HepG2 (cell line): Measurements from ENCODE around the gene TEX19. TPM values are rescaled to one million over a fixed set of nuclear protein-coding genes. Genes with fewer than 3 reads are reported as not detected.
A peak's percentile ranks its signal among the peaks of the same experiment; 100 is the strongest.

Experiments used
- EEA1 ChIP-seq: sonication (generic); formaldehyde crosslinking; IDR thresholded peaks from 2 replicates; pipeline ENCODE4 v1.5.1; 2020; ENCODE audit warnings: mild to moderate bottlenecking, missing genetic modification reagents, borderline replicate concordance
- IRX3 ChIP-seq: sonication (generic); formaldehyde crosslinking; IDR thresholded peaks from 2 replicates; pipeline ENCODE4 v1.8.1; 2023; ENCODE audit warnings: mild to moderate bottlenecking, low read depth, missing genetic modification reagents, borderline replicate concordance
- MTF2 ChIP-seq: sonication (generic); formaldehyde crosslinking; IDR thresholded peaks from 2 replicates; pipeline ENCODE4 v1.5.0; 2020; ENCODE audit warnings: missing genetic modification reagents, borderline replicate concordance
- NONO ChIP-seq, 2 experiments: fragments of 450-650 bp in 1 of 2; sonication (generic) in 1 of 2; formaldehyde crosslinking in 1 of 2; IDR thresholded peaks in 1 of 2; conservative IDR thresholded peaks in 1 of 2; 2 replicates each; pipeline versions ENCODE4 v1.6.1 to v1.8.0; 2017 to 2022; ENCODE audit warnings: mild to moderate bottlenecking in 1 of 2, missing genetic modification reagents in 1 of 2, moderate library complexity in 1 of 2
- SOX6 ChIP-seq, 2 experiments: fragments of 450-650 bp in 1 of 2; sonication (generic) in 1 of 2; formaldehyde crosslinking in 1 of 2; IDR thresholded peaks; 2 replicates each; pipeline versions ENCODE4 v1.4.0 to v1.6.1; 2017 to 2020; ENCODE audit warnings: antibody characterized with exemption in 1 of 2, mild to moderate bottlenecking in 1 of 2, missing genetic modification reagents in 1 of 2
- STAT6 ChIP-seq: sonication (generic); formaldehyde crosslinking; IDR thresholded peaks from 2 replicates; pipeline ENCODE4 v1.4.0; 2020; ENCODE audit warnings: missing genetic modification reagents, mild to moderate bottlenecking, borderline replicate concordance
- ZBTB49 ChIP-seq: sonication (generic); formaldehyde crosslinking; IDR thresholded peaks from 2 replicates; pipeline ENCODE4 v1.4.0; 2020; ENCODE audit warnings: missing genetic modification reagents, borderline replicate concordance
- ZNF232 ChIP-seq: sonication (generic); formaldehyde crosslinking; IDR thresholded peaks from 2 replicates; pipeline ENCODE4 v1.4.0; 2020; ENCODE audit warnings: missing genetic modification reagents, borderline replicate concordance
- ZNF768 ChIP-seq: sonication (generic); formaldehyde crosslinking; IDR thresholded peaks from 2 replicates; pipeline ENCODE4 v1.4.0; 2020; ENCODE audit warnings: missing genetic modification reagents
- ZNF777 ChIP-seq: sonication (generic); formaldehyde crosslinking; IDR thresholded peaks from 2 replicates; pipeline ENCODE4 v1.4.0; 2020; ENCODE audit warnings: missing genetic modification reagents
- polyA plus RNA-seq, 8 experiments: library from polyadenylated mRNA; depleted of rRNA in 3 of 8; stranded (reverse) in 7 of 8; unstranded in 1 of 8; fragments of >200 nt; fragmentation: Illumina TruSeq in 4 of 8; extraction: Trizol in 4 of 8; gene quantifications; 2 replicates each; pipeline versions ENCODE4 v1.2.1 to v1.2.3, GENCODE V29; 2011 to 2016; ENCODE audit warnings: low read depth in 4 of 8, missing spikeins in 1 of 8, mixed read lengths in 1 of 8; ENCODE audit not compliant: insufficient read depth in 1 of 8
- total RNA-seq, 5 experiments: library from RNA; depleted of rRNA; stranded (reverse); fragments of >200 nt; fragmentation: Illumina TruSeq; extraction: Trizol; gene quantifications; 2 replicates each; pipeline ENCODE4 v1.2.3, GENCODE V29; 2016; ENCODE audit warnings: low read depth in 1 of 5
- TF ChIP-seq, protein P1 (sequence below): sonication (generic); formaldehyde crosslinking; IDR thresholded peaks from one replicate; pipeline ENCODE4 v1.5.1; 2020; ENCODE audit warnings: mild to moderate bottlenecking, missing genetic modification reagents; ENCODE audit errors: not compliant biosample characterization

The TEX19 gene
- total and polyA plus RNA-seq, 2 of the 13 experiments (the other 11 are each of a cell fraction or from before 2014, with no cell fraction given) = 1.3 to 6.0 TPM

DNA sequence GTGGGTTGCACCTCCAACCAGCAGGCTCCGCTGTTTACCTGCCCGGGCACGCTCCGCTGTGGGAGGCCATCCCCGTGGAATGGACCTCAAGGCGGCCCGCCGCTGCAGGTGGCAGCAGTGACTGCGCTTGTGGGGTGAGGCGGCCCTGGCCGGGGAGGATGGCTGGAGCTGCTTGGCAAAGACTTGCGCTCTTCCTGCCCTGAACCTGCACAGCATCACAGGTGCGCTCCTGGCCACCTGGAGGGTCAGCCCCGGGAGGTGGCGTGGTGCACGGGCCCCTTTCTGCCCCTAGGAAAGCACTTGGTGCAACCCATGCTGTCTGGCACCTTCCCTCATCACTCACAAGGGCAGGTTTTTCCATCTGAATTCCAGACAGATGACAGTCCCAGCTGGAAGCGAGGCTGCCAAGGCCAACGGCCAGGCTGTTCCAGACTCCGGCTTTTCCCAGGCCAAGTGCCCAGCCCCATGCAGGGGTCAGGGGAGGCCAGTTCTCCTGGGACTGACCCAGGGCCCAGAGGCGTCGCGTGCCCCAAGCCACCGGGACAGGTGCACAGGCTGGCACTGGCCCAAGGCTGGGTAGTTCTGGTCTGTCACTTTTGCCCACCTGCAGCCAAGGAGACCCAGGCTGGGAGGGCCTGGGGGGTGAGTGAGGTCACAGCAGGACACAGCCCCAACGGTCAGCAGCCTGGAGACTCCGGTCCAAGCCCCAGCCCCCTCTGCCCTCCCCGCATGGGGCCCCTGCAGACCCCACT lies 25.9 kb downstream of the TEX19 start (continued):
- TF ChIP-seq ZBTB49 (CRISPR knock-in tag) (no peak), MTF2 (CRISPR knock-in tag) (peak; percentile 2; the same call in 1 of the 2 replicates), EEA1 (CRISPR knock-in tag) (peak; percentile 85; the same call in 1 of the 2 replicates), ZNF777 (CRISPR knock-in tag) (no peak), SOX6 (IDR thresholded peaks at IDR 0.05) (no peak), SOX6 (CRISPR knock-in tag; IDR thresholded peaks at IDR 0.05) (peak; percentile 66; the same call in 1 of the 2 replicates), IRX3 (CRISPR knock-in tag) (0 out of 2 replicates have a peak, but pooled peaks have one; percentile 37), NONO (IDR thresholded peaks at IDR 0.05) (no peak), NONO (CRISPR knock-in tag; conservative IDR thresholded peaks at IDR 0.05) (peak; percentile 77; the same call in 1 of the 2 replicates), STAT6 (CRISPR knock-in tag) (no peak), ZNF768 (peak; percentile 46; the same call in 1 of the 2 replicates), ZNF232 (CRISPR knock-in tag) (0 out of 2 replicates have a peak, but pooled peaks have one; percentile 33)
- TF ChIP-seq, protein P1, sequence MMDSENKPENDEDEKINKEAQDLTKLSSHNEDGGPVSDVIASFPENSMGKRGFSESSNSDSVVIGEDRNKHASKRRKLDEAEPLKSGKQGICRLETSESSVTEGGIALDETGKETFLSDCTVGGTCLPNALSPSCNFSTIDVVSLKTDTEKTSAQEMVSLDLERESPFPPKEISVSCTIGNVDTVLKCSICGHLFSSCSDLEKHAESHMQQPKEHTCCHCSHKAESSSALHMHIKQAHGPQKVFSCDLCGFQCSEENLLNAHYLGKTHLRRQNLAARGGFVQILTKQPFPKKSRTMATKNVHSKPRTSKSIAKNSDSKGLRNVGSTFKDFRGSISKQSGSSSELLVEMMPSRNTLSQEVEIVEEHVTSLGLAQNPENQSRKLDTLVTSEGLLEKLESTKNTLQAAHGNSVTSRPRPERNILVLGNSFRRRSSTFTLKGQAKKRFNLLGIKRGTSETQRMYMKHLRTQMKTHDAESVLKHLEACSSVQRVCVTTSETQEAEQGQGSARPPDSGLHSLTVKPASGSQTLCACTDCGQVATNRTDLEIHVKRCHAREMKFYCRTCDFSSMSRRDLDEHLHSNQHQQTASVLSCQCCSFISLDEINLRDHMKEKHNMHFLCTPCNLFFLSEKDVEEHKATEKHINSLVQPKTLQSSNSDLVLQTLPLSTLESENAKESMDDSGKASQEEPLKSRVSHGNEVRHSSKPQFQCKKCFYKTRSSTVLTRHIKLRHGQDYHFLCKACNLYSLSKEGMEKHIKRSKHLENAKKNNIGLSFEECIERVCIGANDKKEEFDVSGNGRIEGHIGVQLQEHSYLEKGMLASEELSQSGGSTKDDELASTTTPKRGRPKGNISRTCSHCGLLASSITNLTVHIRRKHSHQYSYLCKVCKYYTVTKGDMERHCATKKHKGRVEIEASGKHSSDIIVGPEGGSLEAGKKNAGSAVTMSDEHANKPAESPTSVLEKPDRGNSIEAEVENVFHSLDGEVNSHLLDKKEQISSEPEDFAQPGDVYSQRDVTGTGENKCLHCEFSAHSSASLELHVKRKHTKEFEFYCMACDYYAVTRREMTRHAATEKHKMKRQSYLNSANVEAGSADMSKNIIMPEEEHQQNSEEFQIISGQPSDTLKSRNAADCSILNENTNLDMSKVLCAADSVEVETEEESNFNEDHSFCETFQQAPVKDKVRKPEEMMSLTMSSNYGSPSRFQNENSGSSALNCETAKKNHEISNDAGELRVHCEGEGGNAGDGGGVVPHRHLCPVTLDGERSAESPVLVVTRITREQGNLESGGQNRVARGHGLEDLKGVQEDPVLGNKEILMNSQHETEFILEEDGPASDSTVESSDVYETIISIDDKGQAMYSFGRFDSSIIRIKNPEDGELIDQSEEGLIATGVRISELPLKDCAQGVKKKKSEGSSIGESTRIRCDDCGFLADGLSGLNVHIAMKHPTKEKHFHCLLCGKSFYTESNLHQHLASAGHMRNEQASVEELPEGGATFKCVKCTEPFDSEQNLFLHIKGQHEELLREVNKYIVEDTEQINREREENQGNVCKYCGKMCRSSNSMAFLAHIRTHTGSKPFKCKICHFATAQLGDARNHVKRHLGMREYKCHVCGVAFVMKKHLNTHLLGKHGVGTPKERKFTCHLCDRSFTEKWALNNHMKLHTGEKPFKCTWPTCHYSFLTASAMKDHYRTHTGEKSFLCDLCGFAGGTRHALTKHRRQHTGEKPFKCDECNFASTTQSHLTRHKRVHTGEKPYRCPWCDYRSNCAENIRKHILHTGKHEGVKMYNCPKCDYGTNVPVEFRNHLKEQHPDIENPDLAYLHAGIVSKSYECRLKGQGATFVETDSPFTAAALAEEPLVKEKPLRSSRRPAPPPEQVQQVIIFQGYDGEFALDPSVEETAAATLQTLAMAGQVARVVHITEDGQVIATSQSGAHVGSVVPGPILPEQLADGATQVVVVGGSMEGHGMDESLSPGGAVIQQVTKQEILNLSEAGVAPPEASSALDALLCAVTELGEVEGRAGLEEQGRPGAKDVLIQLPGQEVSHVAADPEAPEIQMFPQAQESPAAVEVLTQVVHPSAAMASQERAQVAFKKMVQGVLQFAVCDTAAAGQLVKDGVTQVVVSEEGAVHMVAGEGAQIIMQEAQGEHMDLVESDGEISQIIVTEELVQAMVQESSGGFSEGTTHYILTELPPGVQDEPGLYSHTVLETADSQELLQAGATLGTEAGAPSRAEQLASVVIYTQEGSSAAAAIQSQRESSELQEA (CRISPR knock-in tag) = no peak
